Epidermal melanocyte (primary cell): ENCODE measurements around the gene C20orf202.

Source experiments
- DNase-seq: peaks from one replicate; pipeline ENCODE4 v3.0.0; 2011; ENCODE audit warnings: low spot score; ENCODE audit not compliant: insufficient read length

Gene C20orf202

GRCh38 chr20:1184260-1184637 lies 19.0 kb upstream of the C20orf202 start:
- DNase-seq: no peak

- DNase-seq: no peak
Observed at GRCh38 chr20:1184638-1185315, 18.5 kb upstream of the C20orf202 start, which contains the start of gene TMEM74B. TMEM74B (minus strand) TSS chr20:1184981; CDS start chr20:1183801, 1,180 bp downstream.

- no peak for DNase-seq
Observed at GRCh38 chr20:1185316-1185741, 17.9 kb upstream of the C20orf202 start.

- no peak for DNase-seq
Observed at GRCh38 chr20:1185790-1186334, 17.4 kb upstream of the C20orf202 start.

- no peak for DNase-seq
Observed at GRCh38 chr20:1186367-1186991, 16.8 kb upstream of the C20orf202 start.

- DNase-seq: no peak
Observed at GRCh38 chr20:1187605-1188171, 15.6 kb upstream of the C20orf202 start.

GRCh38 chr20:1188347-1188746 lies 14.9 kb upstream of the C20orf202 start:
- DNase-seq: no peak

GRCh38 chr20:1189827-1190226 lies 13.4 kb upstream of the C20orf202 start:
- DNase-seq: no peak

GRCh38 chr20:1190847-1191246 lies 12.4 kb upstream of the C20orf202 start:
- no peak for DNase-seq

- no peak for DNase-seq
Observed at GRCh38 chr20:1191299-1191698, 12.0 kb upstream of the C20orf202 start.

- no peak for DNase-seq
Observed at GRCh38 chr20:1195226-1195625, 8.0 kb upstream of the C20orf202 start.

GRCh38 chr20:1196634-1197033 lies 6.6 kb upstream of the C20orf202 start:
- no peak for DNase-seq

GRCh38 chr20:1197801-1198200 lies 5.5 kb upstream of the C20orf202 start:
- no peak for DNase-seq

GRCh38 chr20:1198751-1199150 lies 4.5 kb upstream of the C20orf202 start:
- no peak for DNase-seq

- no peak for DNase-seq
Observed at GRCh38 chr20:1199212-1199873, 3.9 kb upstream of the C20orf202 start.

GRCh38 chr20:1199964-1200363 lies 3.3 kb upstream of the C20orf202 start:
- no peak for DNase-seq

GRCh38 chr20:1203630-1204029 lies 376 bp downstream of the C20orf202 start:
- no peak for DNase-seq

GRCh38 chr20:1204113-1204512 lies 859 bp downstream of the C20orf202 start:
- no peak for DNase-seq

- DNase-seq: no peak
Observed at GRCh38 chr20:1204576-1204975, 1.3 kb downstream of the C20orf202 start.

- no peak for DNase-seq
Observed at GRCh38 chr20:1205802-1206201, 2.5 kb downstream of the C20orf202 start.

GRCh38 chr20:1206366-1207148 lies 3.3 kb downstream of the C20orf202 start:
- DNase-seq: no peak
